Urothelium cell line (cell line): ENCODE measurements around the gene BAMBI.

Experiments used
- DNase-seq: peaks from one replicate; pipeline ENCODE4 v3.0.0; 2011; ENCODE audit warnings: low spot score, mixed read lengths
- FAIRE-seq: peaks from 2 replicates; lab custom pipeline; 2011; peaks lifted over from hg19 to GRCh38; lab: Jason Lieb, UNC

BAMBI gene

DNA sequence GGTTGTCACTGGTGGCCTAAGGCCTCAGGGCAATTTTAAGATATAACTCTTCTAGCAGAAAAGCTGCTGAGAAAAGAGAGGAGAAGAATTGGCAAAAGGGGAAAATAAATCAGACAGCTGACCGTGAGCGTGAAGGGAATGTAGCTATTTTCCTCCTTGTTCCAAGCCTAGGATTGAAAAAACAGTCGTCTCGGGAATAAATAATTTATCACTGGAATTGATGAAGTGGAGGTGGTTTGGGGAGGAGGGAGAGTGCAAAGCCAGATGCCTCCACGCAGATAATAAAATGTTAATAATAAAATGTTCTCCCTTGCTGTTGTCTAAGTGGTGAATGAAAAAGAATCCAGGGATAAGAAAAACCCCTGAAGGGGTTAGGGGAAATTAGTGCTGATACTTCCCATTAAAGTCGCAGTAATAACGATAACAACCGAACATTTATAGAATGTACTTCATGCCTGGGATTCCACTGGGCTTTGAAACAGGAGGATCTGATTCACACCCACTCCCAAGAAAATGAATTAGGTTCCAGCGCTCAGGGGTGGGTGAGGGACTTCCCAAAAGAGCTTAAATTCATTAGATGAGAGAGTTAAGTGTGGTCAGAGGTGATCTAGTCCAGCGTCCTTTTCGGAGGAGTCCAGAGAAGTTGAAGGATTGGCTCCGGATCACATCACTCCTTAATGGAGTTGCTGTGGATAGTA, 27.3 kb downstream of the BAMBI start:
- DNase-seq (no peak), FAIRE-seq (no peak)

DNA sequence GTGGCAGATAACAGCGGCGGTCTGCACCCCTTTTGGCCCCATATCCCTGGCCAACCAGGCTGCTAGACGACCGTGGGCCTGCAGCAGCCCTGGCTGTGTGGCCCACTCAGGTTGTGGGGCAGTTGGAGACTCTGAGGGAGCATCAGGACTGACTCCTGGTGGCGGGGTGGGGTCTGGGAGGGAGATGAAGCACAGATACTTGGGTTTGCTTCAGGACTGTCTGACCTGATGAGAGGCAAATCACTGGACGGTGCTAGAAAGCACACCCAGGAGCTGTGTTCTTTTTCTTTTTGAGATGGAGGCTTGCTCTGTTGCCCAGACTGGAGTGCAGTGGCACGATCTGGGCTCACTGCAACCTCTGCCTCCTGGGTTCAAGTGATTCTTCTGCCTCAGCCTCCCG, 28.2 kb downstream of the BAMBI start:
- FAIRE-seq, result no peak
- DNase-seq, result no peak

DNA sequence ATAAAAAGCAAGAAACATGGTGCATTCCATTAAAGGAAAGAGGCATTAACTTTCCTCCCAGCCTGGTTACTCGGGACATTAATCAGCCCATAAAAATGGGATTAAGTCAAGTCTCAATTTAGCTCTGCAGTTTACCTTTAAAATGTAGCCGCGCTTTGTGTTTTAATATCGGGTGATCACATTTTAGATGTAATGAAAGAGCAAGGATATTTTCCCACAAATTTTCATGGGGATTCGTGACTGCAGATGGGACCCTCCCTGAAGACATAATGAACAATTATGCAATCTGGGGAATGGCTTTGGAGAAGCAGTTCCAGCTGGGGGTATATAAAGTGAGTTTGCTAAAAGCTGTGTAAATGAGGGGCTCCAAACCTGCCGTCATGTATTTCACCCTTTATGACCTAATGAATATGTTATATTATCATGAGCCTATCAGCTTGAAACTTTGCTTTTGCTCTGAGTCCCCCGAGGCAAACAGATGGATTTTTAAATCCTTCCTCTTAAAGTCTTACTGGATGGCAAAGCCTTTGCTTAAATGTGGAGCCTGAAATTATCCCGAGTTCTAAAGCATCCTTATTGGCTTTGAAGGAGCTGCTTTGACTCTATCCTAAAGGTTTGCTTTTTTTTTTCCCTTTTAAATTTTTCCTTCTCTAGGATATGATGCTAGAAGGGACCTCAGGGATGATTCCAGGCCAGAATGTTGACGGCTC, 31.8 kb downstream of the BAMBI start:
- no peak for DNase-seq
- FAIRE-seq, result no peak

DNA sequence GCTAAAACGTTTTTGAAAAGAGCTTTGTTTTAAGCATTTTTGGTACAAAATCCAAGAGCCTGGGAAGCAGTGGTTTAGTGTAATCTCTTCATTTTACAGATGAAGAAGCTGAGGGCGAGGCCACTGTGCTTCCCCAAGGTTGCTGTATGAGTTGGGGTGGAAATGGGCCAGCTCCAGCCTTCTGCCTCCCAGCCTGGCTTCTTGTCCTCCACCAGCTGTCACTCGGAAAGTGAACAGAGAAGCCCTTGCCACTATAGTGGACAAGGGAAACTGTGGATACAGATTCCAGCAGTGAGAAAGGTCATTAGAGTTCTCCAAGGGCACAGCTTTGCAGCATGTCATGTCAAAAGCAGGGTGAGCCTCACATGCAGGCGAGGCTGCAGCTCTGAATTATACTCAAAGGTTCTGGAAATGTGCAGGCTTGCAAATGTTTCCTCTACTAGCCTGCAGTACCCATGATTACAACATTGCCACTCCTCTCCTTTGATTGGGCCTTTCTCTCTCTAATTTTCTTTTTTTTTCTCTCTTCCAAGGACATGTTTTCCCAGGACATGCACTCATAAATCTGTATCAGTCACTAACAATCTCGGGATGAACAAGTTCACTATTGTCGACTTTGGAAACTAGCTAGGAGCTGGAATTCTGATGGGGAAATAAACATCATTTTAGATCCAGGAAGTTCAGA, 33.0 kb downstream of the BAMBI start:
- DNase-seq (no peak), FAIRE-seq (no peak)

DNA sequence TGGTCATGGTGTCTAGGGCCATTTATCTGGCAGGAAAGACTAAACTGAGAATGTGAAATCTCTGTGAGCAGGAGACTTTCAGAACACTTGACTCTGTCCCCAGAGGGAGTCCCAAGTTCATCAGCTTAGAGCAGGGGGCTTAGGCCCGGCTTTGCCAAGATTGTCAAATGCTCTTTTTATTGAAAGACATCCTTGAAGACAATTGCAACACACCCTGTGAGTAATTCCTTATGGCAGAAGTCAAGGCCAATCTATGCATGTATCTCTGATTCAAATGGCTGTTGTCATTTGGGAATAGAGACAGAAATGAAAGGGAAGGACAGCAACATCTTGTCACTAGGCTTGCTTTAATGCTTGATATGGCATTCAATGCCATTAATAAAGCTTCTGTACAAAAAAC, 33.7 kb downstream of the BAMBI start:
- no peak for FAIRE-seq

DNA sequence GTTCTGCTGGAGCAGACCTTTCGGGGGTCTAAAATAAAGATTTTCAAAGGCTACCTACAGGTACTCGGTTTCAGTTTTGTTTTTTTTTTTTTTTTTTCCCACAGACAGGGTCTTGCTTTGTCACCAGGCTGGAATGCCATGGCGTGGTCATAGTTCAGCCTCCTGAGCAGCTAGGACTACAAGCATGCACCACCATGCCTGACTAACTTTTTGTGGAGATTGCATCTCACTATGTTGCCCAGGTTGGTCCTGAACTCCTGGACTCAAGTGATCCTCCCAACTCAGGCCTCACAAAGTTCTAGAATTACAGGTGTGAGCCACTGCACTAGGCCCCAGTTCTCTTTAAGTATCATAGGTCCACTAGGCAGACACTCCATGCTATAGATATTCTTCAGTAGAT, 34.5 kb downstream of the BAMBI start:
- no peak for DNase-seq
- no peak for FAIRE-seq

More for the DNA sequence above, 33.7 kb downstream of the BAMBI start:
- no peak for DNase-seq

DNA sequence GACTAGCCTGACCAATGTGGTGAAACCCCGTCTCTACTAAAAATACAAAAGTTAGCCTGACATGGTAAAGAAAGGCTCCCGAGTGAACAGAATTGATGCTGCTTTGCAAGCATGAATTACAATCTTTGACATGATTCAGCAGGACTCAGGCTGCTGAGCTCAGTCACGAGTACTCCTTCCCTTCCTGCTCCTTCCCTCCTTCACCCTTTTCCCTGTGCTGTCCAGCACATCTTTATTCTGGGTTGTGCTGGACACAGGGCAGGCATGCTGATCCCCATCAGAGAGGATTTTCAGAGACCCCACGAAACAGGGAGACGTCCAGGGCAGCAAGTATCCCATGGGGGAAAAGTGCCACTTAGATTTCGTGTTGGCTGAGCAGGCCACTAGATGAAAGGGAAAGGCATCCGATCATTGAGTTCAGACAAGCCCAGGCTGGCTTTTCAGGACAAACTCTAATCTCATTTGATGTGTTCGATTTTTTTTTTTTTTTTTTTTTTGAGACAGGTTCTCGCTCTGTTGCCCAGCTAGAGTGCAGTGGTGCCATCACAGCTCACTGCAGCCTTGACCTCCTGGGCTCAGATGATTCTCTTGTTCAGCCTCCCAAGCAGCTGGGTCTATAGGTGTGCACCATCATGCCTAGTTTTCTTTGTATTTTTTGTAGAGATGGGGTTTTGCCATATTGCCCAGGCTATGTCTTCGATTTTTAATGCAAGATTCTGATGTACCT, 36.5 kb downstream of the BAMBI start:
- DNase-seq, result no peak
- no peak for FAIRE-seq

DNA sequence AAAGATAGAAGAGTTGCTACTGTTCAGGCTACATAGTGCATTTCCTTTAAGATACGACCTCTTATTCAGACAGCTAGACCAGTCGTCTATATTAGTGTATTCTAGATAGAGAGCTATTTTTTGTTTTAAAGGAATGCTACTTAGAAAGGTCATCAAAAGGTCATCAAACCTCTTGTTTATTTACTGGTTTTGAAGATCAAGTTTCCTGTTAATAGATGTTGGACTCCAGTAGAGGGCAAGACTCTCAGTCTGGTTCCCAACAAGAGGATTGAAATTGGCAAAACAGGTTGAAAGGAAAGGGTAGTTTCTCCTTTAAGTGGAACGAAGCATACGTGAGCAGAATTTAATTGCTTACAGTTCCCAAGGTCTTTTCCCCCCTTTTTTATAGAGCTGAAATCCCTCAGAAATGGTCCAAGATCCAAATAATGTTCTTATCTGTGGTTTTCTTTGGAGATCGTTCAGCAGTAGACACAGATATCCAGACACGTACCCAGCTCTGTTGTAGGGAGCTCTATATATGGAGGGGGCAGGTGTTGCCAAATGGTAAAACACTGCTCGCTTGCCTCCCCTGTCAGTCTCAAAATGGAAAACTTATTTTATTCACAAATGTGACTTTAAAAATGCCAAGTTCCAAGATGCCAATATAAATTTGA, 37.2 kb downstream of the BAMBI start:
- DNase-seq (no peak), FAIRE-seq (no peak)

DNA sequence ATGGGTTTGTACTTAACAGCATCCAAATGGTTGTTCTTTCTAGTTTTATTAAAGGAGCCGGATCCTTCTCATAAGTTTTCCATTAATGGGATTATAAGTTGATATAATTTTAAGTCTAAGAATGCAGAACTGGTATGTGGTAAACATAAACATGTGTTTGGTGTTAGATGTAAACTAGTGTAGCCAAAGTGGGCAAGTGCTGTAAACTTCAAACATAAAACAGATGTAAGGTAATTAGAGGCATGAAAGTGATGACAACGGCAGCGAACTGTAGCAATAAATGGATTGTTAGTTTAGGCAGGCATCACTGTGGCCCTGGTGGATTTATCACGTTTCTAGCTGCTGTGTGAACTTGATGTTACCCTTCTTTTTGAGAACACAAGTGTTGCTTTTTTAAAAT, 37.9 kb downstream of the BAMBI start:
- no peak for FAIRE-seq
- no peak for DNase-seq

DNA sequence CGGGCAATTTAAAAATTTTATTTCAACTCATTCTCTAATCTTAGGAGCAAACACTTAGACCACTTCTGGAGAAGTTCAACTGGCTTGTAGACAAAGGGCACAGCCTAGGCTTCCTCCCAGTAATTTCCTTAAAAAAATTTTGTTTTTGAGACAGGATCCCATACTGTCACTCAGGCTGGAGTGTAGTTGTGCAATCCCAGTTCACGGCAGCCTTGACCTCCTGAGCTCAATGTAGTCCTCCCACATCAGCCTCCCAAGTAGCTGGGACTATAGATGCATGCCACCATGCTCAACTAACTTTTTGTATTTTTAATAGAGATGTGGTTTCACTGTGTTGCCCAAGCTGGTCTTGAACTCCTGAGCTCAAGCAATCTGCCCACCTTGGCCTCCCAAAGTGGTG, 38.4 kb downstream of the BAMBI start:
- DNase-seq (no peak), FAIRE-seq (no peak)

DNA sequence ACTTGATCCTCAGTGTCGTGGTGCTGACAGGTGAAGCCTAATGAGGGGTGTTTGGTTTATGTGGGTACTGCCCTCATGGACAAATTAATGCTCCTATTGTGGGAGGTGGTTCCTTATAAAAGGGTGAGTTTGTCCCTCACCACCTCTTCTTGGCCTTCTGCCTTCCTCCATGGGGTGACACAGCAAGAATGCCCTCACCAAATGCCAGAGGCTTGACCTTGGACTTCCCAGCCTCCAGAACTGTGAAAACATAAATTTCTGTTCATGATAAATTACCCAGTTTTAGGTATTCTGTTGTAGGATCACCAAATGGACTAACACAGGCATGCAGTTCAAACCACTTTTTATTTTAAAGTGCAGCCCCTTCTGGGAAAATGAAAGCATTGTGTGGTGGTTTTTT, 39.4 kb downstream of the BAMBI start:
- DNase-seq (no peak), FAIRE-seq (no peak)

DNA sequence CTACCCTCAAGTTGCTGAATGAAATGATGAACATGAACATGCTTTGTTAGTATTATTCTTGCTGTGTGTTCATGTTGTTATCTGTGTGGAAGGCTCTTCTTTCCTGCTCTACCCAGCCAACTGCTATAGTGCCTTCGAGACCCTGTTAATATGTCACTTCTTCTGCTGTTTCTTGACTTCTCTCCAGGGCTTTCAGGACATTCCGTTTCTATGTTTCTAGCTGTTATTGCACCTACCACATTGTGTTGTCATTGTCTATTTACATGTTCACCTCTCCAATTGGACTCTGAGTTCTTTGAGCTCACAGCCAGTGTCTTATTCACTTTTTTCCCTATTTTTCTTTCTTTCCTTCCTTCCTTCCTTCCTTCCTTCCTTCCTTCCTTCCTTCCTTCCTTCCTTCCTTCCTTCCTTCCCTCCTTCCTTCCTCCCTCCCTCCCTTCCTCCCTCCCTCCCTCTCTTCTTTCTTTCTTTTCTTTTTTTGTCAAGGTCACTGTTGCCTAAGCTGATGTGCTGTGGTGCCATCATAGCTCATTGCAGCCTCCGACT, 40.4 kb downstream of the BAMBI start:
- DNase-seq, result no peak
- no peak for FAIRE-seq

DNA sequence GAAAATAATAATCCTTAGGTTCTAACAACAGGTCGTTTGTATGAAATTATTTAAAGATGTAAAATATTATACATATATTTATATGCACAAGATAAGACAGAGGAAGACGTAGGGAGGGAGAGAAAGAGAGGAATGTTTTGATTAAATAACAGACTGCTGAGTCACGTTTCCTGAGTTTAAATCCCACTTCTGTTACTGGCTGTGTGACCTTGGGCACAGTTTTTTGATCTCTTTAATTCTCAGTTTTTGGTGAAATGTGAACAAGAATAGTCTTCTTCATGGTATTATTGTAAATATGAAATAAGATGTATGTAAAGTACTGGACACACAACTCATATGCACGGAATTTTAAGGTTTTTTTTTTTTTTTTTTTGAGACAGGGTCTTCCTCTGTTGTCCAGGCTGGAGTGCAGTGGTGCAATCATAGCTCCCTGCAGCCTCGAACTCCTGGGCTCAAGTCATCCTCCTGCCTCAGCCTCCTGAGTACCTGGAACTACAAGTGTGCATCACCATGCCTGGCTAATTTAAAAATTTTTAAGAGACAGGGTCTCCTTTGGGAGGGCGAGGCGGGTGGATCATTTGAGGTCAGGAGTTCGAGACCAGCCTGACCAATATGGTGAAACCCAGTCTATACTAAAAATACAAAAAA, 42.6 kb downstream of the BAMBI start:
- FAIRE-seq, result no peak
- peak; percentile 35 for DNase-seq

DNA sequence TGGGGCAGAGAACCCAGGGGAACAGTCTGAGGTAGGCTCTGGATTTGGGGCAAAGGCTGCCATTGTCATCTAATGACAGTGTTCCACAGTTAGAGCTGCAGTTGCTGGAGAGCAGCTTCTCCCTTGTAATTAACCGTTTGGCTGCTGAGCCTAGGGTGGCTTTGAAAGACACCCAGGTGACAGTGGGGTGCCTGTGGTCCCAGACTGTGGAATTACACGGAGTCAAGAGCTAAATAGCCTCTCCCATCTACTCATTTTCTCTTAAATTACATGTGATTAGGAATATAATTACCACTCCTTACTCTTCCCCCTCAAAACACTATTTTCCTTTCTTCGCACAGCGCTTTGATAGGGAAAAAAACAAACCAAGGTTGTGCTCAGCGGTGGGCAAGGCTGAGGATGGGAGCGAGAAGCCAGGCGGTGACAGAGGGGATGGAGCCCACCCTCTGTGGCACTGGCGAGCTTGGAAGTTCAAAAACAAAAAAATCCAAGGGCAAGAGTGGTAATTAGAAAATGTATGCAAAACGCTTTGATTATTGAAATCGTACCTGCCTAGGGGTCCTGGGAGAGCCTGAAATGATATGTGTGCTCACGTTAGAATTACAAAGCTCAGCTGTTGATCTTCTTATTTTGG, 44.1 kb downstream of the BAMBI start:
- DNase-seq (no peak), FAIRE-seq (no peak)

DNA sequence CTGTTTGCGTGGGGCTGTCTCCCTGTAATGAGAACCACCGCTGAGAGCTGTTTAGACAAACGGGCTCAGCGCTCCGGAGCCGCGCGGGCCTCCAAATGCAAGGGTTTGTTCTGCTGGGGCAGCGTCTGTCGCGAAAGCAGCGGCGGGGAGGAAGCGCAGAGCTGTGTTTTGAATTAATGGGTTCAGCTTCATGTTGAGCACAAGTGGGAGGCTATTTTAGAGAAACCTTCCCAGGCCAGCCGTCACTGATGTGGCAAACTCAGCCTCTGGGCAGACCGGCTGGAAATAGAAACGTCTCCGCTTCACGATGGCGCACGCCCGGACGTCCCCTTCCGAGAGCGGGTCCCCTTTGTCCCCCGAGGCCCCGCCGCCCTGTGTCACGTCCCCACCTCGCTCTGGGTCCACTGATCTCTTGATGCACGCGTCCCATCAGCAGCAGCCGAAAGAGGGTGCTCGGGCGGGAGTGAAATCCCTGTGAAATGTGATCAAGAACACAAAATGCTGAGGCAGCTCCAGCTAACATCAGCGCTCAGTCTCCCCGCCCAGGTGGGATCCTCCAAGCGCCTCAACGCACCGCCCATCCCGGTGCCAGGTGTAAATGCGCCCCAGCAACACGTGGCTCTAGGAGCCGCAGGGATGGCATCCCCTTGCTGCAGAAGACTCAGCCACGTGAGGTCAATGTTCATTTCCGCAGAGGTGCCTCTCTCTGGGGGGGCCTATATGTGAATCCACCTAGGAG, 44.9 kb downstream of the BAMBI start:
- no peak for DNase-seq
- no peak for FAIRE-seq

DNA sequence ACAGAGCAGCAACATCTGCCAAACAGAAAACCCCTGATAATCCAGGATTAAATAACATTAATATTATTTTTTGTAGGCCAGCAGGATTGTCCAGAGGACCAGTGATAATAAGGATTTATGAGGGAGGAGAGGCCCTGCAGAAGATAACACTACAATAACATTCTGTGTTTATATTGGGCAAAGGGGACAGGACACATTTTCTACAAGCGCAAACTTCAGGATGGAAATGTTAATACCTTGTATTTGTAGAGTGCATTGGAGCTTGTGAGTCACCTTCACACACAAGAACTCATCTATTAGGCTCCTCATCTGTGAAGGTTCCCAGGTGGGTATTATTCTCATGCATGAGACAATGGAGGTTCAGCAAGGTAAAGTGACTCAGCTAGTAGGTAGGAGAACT, 51.0 kb downstream of the BAMBI start:
- FAIRE-seq, result no peak
- DNase-seq, result no peak

DNA sequence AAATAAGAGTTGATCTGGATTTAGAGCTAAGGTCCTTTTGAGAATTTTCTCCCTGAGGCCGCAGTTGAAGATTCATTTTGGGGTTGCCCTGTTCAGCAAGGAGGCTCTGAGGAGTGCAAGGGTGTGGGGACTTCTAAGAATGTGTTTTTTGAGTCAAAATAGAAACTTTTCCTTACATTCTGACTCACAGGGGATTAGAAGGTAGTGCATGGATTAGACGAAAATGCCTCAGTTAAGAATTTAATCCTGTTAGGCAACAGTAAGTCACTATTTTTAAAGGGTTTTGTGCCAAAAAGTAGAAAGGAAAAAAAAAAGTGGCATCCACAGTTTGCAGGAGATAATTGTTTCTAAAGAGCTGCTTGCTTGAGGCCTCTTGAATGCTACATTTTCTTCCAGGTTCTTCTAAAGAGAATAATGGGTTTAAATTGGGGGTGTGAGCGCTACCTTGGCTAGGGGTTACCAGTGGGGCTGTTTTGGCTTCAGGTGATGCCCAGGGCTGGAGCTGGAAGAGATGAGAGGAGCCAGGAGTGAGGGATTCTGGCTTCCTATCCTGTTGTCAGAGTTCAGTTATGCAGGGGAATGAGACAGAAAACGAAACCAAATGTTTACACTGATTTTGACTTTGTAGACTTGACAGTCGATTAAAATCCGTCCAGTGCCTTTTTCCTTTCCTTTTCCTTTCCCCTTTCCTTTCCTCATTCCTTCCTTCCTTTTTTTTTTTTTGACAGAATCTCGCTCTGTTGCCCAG, 52.9 kb downstream of the BAMBI start:
- FAIRE-seq, result no peak
- no peak for DNase-seq

DNA sequence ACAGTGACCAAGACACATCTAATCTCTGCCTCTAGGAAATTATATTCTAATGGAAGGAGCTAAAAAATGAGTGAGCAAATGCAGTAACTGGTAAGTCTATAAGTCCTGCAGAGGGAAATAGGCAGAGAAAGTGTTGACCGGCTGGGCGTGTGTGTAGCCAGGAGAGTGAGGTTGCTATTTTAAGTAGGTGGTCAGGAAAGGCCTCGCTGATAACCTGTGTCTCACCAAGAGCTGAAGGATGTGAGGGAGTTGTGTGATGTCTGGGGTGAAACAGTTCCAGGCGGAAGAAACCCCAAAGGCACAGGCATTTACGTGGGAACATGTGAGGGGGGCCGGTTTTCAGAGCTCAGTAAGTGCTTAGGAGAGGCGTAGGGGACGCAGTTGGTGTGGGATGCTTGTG, 54.8 kb downstream of the BAMBI start:
- no peak for FAIRE-seq
- DNase-seq, result no peak
